Measurements from ENCODE around the gene HLA-DRA. TPM values are rescaled to one million over a fixed set of nuclear protein-coding genes. Genes with fewer than 3 reads are reported as not detected.

The HLA-DRA gene
- total RNA-seq, 4 donors from 2014 or later: 26.0 to 440 (median 115) TPM

- peaks cover 5 to 22% (median 5%) of the 10 kb centered on the region in 3 donors for H3K4me1 ChIP-seq
- TF ChIP-seq CTCF (IDR thresholded peaks at IDR 0.05): no peak
- TF ChIP-seq POLR2A (IDR thresholded peaks at IDR 0.05): no peak
- H3K9me3 ChIP-seq: no peaks in the 10 kb centered on the region
- H3K4me3 ChIP-seq: no peak overlapping the region
- no peak overlapping the region for H3K27ac ChIP-seq
- intact Hi-C loops (cut with DNase I): no loop called here
- 51 to 63% methylated on average over 7 of the region's 7 CpGs for WGBS, 2 donors
- H3K36me3 ChIP-seq: no peaks in the 10 kb centered on the region
- DNase-seq: no peak
- no peaks in the 10 kb centered on the region for H3K27me3 ChIP-seq
Observed at GRCh38 chr6:32397252-32397920, 42.3 kb upstream of the HLA-DRA start.

- Histone ChIP-seq H3K4me1 (no peaks in the 10 kb centered on the region), H3K4me3 (no peak overlapping the region), H3K36me3 (no peaks in the 10 kb centered on the region), H3K9me3 (no peaks in the 10 kb centered on the region), H3K27me3 (peaks cover 0 to 35% (median 0%) of the 10 kb centered on the region in 4 donors), H3K27ac (no peak overlapping the region)
- TF ChIP-seq POLR2A (IDR thresholded peaks at IDR 0.05) (no peak), CTCF (IDR thresholded peaks at IDR 0.05) (no peak)
- DNase-seq: no peak
- intact Hi-C loops (cut with DNase I): no loop called here
- 32 to 38% methylated on average over 3 to 4 of the region's 4 CpGs for WGBS, 2 donors
Observed at GRCh38 chr6:32401284-32401963, 38.3 kb upstream of the HLA-DRA start.

GRCh38 chr6:32402812-32403211, 36.9 kb upstream of the HLA-DRA start:
- intact Hi-C loops (cut with DNase I): no loop called here
- DNase-seq: no peak
- H3K4me3 ChIP-seq: no peak overlapping the region
- 44 to 54% methylated on average over 2 to 6 of the region's 8 CpGs for WGBS, 2 donors
- H3K9me3 ChIP-seq: no peaks in the 10 kb centered on the region
- peaks cover 0 to 49% (median 0%) of the 10 kb centered on the region in 4 donors for H3K27me3 ChIP-seq
- TF ChIP-seq CTCF (IDR thresholded peaks at IDR 0.05) (no peak), POLR2A (IDR thresholded peaks at IDR 0.05) (no peak)
- H3K36me3 ChIP-seq: no peaks in the 10 kb centered on the region
- H3K27ac ChIP-seq: no peak overlapping the region
- H3K4me1 ChIP-seq: no peaks in the 10 kb centered on the region

- Histone ChIP-seq H3K36me3 (no peaks in the 10 kb centered on the region), H3K4me3 (no peak overlapping the region), H3K27ac (no peak overlapping the region), H3K9me3 (no peaks in the 10 kb centered on the region), H3K27me3 (peaks cover 0 to 65% (median 0%) of the 10 kb centered on the region in 4 donors), H3K4me1 (no peaks in the 10 kb centered on the region)
- no peak for TF ChIP-seq CTCF (IDR thresholded peaks at IDR 0.05)
- no peak for TF ChIP-seq POLR2A (IDR thresholded peaks at IDR 0.05)
- intact Hi-C loops (cut with DNase I): no loop called here
- WGBS, 2 donors: 8 to 13% methylated on average over 1 of the region's 1 CpG
- DNase-seq: no peak
Observed at GRCh38 chr6:32405656-32406055, 34.0 kb upstream of the HLA-DRA start.

GRCh38 chr6:32406197-32406596, 33.5 kb upstream of the HLA-DRA start:
- no peak for DNase-seq
- peaks cover 0 to 68% (median 0%) of the 10 kb centered on the region in 4 donors for H3K27me3 ChIP-seq
- no peaks in the 10 kb centered on the region for H3K9me3 ChIP-seq
- no peak overlapping the region for H3K27ac ChIP-seq
- TF ChIP-seq POLR2A (IDR thresholded peaks at IDR 0.05) (no peak), CTCF (IDR thresholded peaks at IDR 0.05) (no peak)
- H3K4me3 ChIP-seq: no peak overlapping the region
- 77 to 84% methylated on average over 9 of the region's 9 CpGs for WGBS, 2 donors
- no peaks in the 10 kb centered on the region for H3K4me1 ChIP-seq
- H3K36me3 ChIP-seq: no peaks in the 10 kb centered on the region
- intact Hi-C loops (cut with DNase I): no loop called here
